Measurements from ENCODE around the gene GPD2.
"Not testable (repeated sequence)": the region's sequence is repeated elsewhere in the genome, so short reads cannot be mapped to it uniquely, and the experiment has no call there.

Gene GPD2

GRCh38 chr2:156486614-156487013, 50.4 kb downstream of the GPD2 start:
- H3K36me3 ChIP-seq (ENCODE audit: control insufficient read depth in 4 of 4, insufficient read depth in 4 of 4, low read length in 3 of 4): peaks cover 0 to 4% (median 0%) of the 10 kb centered on the region in 4 experiments
- DNase-seq: no peak
- no peak overlapping the region for H3K4me3 ChIP-seq (ENCODE audit: control insufficient read depth in 1 of 7, extremely low read depth in 1 of 7, insufficient read depth in 4 of 7, low read depth in 2 of 7, low read length in 6 of 7)
- POLR2A ChIA-PET: interaction anchor here (0.6 kb wide), 3 partner anchors 124 to 1789 kb away, joined by 3 to 4 read pairs (median 4); no protein-coding TSS in a partner anchor
- no peak overlapping the region for H3K27ac ChIP-seq (ENCODE audit: insufficient read depth in 1 of 2, low read depth in 1 of 2, low read length in 2 of 2, poor library complexity in 1 of 2, severe bottlenecking in 2 of 2)
- peaks cover 0 to 2% (median 0%) of the 10 kb centered on the region in 4 experiments for H3K4me1 ChIP-seq (ENCODE audit: control extremely low read depth in 1 of 4, control insufficient read depth in 4 of 4, insufficient read depth in 4 of 4, low read length in 3 of 4)
- H3K27me3 ChIP-seq (replicated peaks in 2 of 5; ENCODE audit: control insufficient read depth in 4 of 5, insufficient read depth in 5 of 5, low read length in 4 of 5): no peaks in the 10 kb centered on the region
- CTCF ChIA-PET: interaction anchor here (1.3 kb wide), 1 partner anchor 35 kb away, joined by 4 read pairs; no protein-coding TSS in a partner anchor
- WGBS (ENCODE audit: insufficient coverage): 100% methylated on average over 1 of the region's 2 CpGs
- no peaks in the 10 kb centered on the region for H3K9me3 ChIP-seq (ENCODE audit: control extremely low read depth in 1 of 5, control insufficient read depth in 4 of 5, insufficient read depth in 2 of 5, low read depth in 1 of 5, low read length in 4 of 5)

GRCh38 chr2:156489195-156489594, 53.0 kb downstream of the GPD2 start:
- Histone ChIP-seq H3K4me1 (ENCODE audit: control extremely low read depth in 1 of 4, control insufficient read depth in 4 of 4, insufficient read depth in 4 of 4, low read length in 3 of 4) (no peaks in the 10 kb centered on the region), H3K4me3 (ENCODE audit: control insufficient read depth in 1 of 7, extremely low read depth in 1 of 7, insufficient read depth in 4 of 7, low read depth in 2 of 7, low read length in 6 of 7) (no peak overlapping the region), H3K9me3 (ENCODE audit: control extremely low read depth in 1 of 5, control insufficient read depth in 4 of 5, insufficient read depth in 2 of 5, low read depth in 1 of 5, low read length in 4 of 5) (no peaks in the 10 kb centered on the region), H3K36me3 (ENCODE audit: control insufficient read depth in 4 of 4, insufficient read depth in 4 of 4, low read length in 3 of 4) (peaks cover 0 to 2% (median 0%) of the 10 kb centered on the region in 4 experiments), H3K27ac (ENCODE audit: insufficient read depth in 1 of 2, low read depth in 1 of 2, low read length in 2 of 2, poor library complexity in 1 of 2, severe bottlenecking in 2 of 2) (no peak overlapping the region), H3K27me3 (replicated peaks in 2 of 5; ENCODE audit: control insufficient read depth in 4 of 5, insufficient read depth in 5 of 5, low read length in 4 of 5) (no peaks in the 10 kb centered on the region)
- 100% methylated on average over 1 of the region's 1 CpG for WGBS (ENCODE audit: insufficient coverage)
- ChIA-PET POLR2A (no interaction called here), CTCF (no interaction called here)
- DNase-seq: no peak

GRCh38 chr2:156489750-156490465, 53.7 kb downstream of the GPD2 start:
- Histone ChIP-seq H3K36me3 (ENCODE audit: control insufficient read depth in 4 of 4, insufficient read depth in 4 of 4, low read length in 3 of 4) (peaks cover 0 to 2% (median 0%) of the 10 kb centered on the region in 4 experiments), H3K4me1 (ENCODE audit: control extremely low read depth in 1 of 4, control insufficient read depth in 4 of 4, insufficient read depth in 4 of 4, low read length in 3 of 4) (no peaks in the 10 kb centered on the region), H3K27me3 (replicated peaks in 2 of 5; ENCODE audit: control insufficient read depth in 4 of 5, insufficient read depth in 5 of 5, low read length in 4 of 5) (no peaks in the 10 kb centered on the region), H3K4me3 (ENCODE audit: control insufficient read depth in 1 of 7, extremely low read depth in 1 of 7, insufficient read depth in 4 of 7, low read depth in 2 of 7, low read length in 6 of 7) (no peak overlapping the region), H3K9me3 (ENCODE audit: control extremely low read depth in 1 of 5, control insufficient read depth in 4 of 5, insufficient read depth in 2 of 5, low read depth in 1 of 5, low read length in 4 of 5) (no peaks in the 10 kb centered on the region), H3K27ac (ENCODE audit: insufficient read depth in 1 of 2, low read depth in 1 of 2, low read length in 2 of 2, poor library complexity in 1 of 2, severe bottlenecking in 2 of 2) (no peak overlapping the region)
- CTCF ChIA-PET: no interaction called here
- POLR2A ChIA-PET: no interaction called here
- no peak for DNase-seq
- 100% methylated on average over 2 of the region's 6 CpGs for WGBS (ENCODE audit: insufficient coverage)

GRCh38 chr2:156490466-156490840, 54.3 kb downstream of the GPD2 start:
- POLR2A ChIA-PET: no interaction called here
- Histone ChIP-seq H3K4me1 (ENCODE audit: control extremely low read depth in 1 of 4, control insufficient read depth in 4 of 4, insufficient read depth in 4 of 4, low read length in 3 of 4) (no peaks in the 10 kb centered on the region), H3K36me3 (ENCODE audit: control insufficient read depth in 4 of 4, insufficient read depth in 4 of 4, low read length in 3 of 4) (peaks cover 0 to 2% (median 0%) of the 10 kb centered on the region in 4 experiments), H3K27ac (ENCODE audit: insufficient read depth in 1 of 2, low read depth in 1 of 2, low read length in 2 of 2, poor library complexity in 1 of 2, severe bottlenecking in 2 of 2) (no peak overlapping the region), H3K4me3 (ENCODE audit: control insufficient read depth in 1 of 7, extremely low read depth in 1 of 7, insufficient read depth in 4 of 7, low read depth in 2 of 7, low read length in 6 of 7) (no peak overlapping the region), H3K9me3 (ENCODE audit: control extremely low read depth in 1 of 5, control insufficient read depth in 4 of 5, insufficient read depth in 2 of 5, low read depth in 1 of 5, low read length in 4 of 5) (no peaks in the 10 kb centered on the region), H3K27me3 (replicated peaks in 2 of 5; ENCODE audit: control insufficient read depth in 4 of 5, insufficient read depth in 5 of 5, low read length in 4 of 5) (no peaks in the 10 kb centered on the region)
- DNase-seq: no peak
- CTCF ChIA-PET: no interaction called here
- WGBS (ENCODE audit: insufficient coverage): 100% methylated on average over 1 of the region's 1 CpG

- Histone ChIP-seq H3K4me3 (ENCODE audit: control insufficient read depth in 1 of 7, extremely low read depth in 1 of 7, insufficient read depth in 4 of 7, low read depth in 2 of 7, low read length in 6 of 7) (no peak overlapping the region), H3K27me3 (replicated peaks in 2 of 5; ENCODE audit: control insufficient read depth in 4 of 5, insufficient read depth in 5 of 5, low read length in 4 of 5) (no peaks in the 10 kb centered on the region), H3K4me1 (ENCODE audit: control extremely low read depth in 1 of 4, control insufficient read depth in 4 of 4, insufficient read depth in 4 of 4, low read length in 3 of 4) (no peaks in the 10 kb centered on the region), H3K9me3 (ENCODE audit: control extremely low read depth in 1 of 5, control insufficient read depth in 4 of 5, insufficient read depth in 2 of 5, low read depth in 1 of 5, low read length in 4 of 5) (no peaks in the 10 kb centered on the region), H3K27ac (ENCODE audit: insufficient read depth in 1 of 2, low read depth in 1 of 2, low read length in 2 of 2, poor library complexity in 1 of 2, severe bottlenecking in 2 of 2) (no peak overlapping the region), H3K36me3 (ENCODE audit: control insufficient read depth in 4 of 4, insufficient read depth in 4 of 4, low read length in 3 of 4) (peaks cover 0 to 2% (median under 1%) of the 10 kb centered on the region in 4 experiments)
- no peak for DNase-seq
- WGBS (ENCODE audit: insufficient coverage): no CpG with 5 or more reads among the region's 2 CpGs
- ChIA-PET CTCF (no interaction called here), POLR2A (no interaction called here)
Observed at GRCh38 chr2:156491176-156491575, 55.0 kb downstream of the GPD2 start.

GRCh38 chr2:156492979-156493378, 56.8 kb downstream of the GPD2 start:
- no peak overlapping the region for H3K4me3 ChIP-seq (ENCODE audit: control insufficient read depth in 1 of 7, extremely low read depth in 1 of 7, insufficient read depth in 4 of 7, low read depth in 2 of 7, low read length in 6 of 7)
- ChIA-PET POLR2A (no interaction called here), CTCF (no interaction called here)
- no peak for DNase-seq
- no peaks in the 10 kb centered on the region for H3K4me1 ChIP-seq (ENCODE audit: control extremely low read depth in 1 of 4, control insufficient read depth in 4 of 4, insufficient read depth in 4 of 4, low read length in 3 of 4)
- H3K36me3 ChIP-seq (ENCODE audit: control insufficient read depth in 4 of 4, insufficient read depth in 4 of 4, low read length in 3 of 4): peaks cover 0 to 4% (median under 1%) of the 10 kb centered on the region in 4 experiments
- no peaks in the 10 kb centered on the region for H3K27me3 ChIP-seq (replicated peaks in 2 of 5; ENCODE audit: control insufficient read depth in 4 of 5, insufficient read depth in 5 of 5, low read length in 4 of 5)
- H3K27ac ChIP-seq (ENCODE audit: insufficient read depth in 1 of 2, low read depth in 1 of 2, low read length in 2 of 2, poor library complexity in 1 of 2, severe bottlenecking in 2 of 2): no peak overlapping the region
- H3K9me3 ChIP-seq (ENCODE audit: control extremely low read depth in 1 of 5, control insufficient read depth in 4 of 5, insufficient read depth in 2 of 5, low read depth in 1 of 5, low read length in 4 of 5): no peaks in the 10 kb centered on the region

GRCh38 chr2:156495998-156496397, 59.8 kb downstream of the GPD2 start:
- H3K27me3 ChIP-seq (replicated peaks in 2 of 5; ENCODE audit: control insufficient read depth in 4 of 5, insufficient read depth in 5 of 5, low read length in 4 of 5); POLR2A ChIA-PET; H3K9me3 ChIP-seq (ENCODE audit: control extremely low read depth in 1 of 5, control insufficient read depth in 4 of 5, insufficient read depth in 2 of 5, low read depth in 1 of 5, low read length in 4 of 5); H3K4me1 ChIP-seq (ENCODE audit: control extremely low read depth in 1 of 4, control insufficient read depth in 4 of 4, insufficient read depth in 4 of 4, low read length in 3 of 4); CTCF ChIA-PET; H3K36me3 ChIP-seq (ENCODE audit: control insufficient read depth in 4 of 4, insufficient read depth in 4 of 4, low read length in 3 of 4); DNase-seq; H3K4me3 ChIP-seq (ENCODE audit: control insufficient read depth in 1 of 7, extremely low read depth in 1 of 7, insufficient read depth in 4 of 7, low read depth in 2 of 7, low read length in 6 of 7); H3K27ac ChIP-seq (ENCODE audit: insufficient read depth in 1 of 2, low read depth in 1 of 2, low read length in 2 of 2, poor library complexity in 1 of 2, severe bottlenecking in 2 of 2): not testable (repeated sequence)
- WGBS (ENCODE audit: insufficient coverage): no CpG with 5 or more reads among the region's 1 CpG
